GDM1 (cell line): Measurements from ENCODE around the gene SCAND1.

ENCODE experiments used
- DNase-seq: peaks from one replicate; lab custom pipeline; 2025; lab: John Stamatoyannopoulos, UW

SCAND1 gene

GRCh38 chr20:35907017-35907701, 47.1 kb downstream of the SCAND1 start:
- DNase-seq: no peak

GRCh38 chr20:35904982-35905663, 49.2 kb downstream of the SCAND1 start:
- no peak for DNase-seq

GRCh38 chr20:35903843-35904242, 50.5 kb downstream of the SCAND1 start:
- DNase-seq: no peak
